ENCODE results near the gene HAUS6. TPM values are rescaled to one million over a fixed set of nuclear protein-coding genes. Genes with fewer than 3 reads are reported as not detected.

Gene HAUS6
- total and polyA plus RNA-seq, 7 donors, result 1.2 to 12.5 (median 6.9) TPM

GRCh38 chr9:19020886-19021455, 81.7 kb downstream of the HAUS6 start:
- Histone ChIP-seq H3K36me3 (no peaks in the 10 kb centered on the region), H3K4me1 (no peaks in the 10 kb centered on the region), H3K9me3 (no peaks in the 10 kb centered on the region), H3K27ac (no peak overlapping the region), H3K4me3 (no peak overlapping the region), H3K27me3 (no peaks in the 10 kb centered on the region)
- DNase-seq, result no peak
- intact Hi-C loops (cut with DNase I), result no loop called here
- TF ChIP-seq POLR2A (IDR thresholded peaks at IDR 0.05) (no peak), EP300 (IDR thresholded peaks at IDR 0.05) (no peak), CTCF (IDR thresholded peaks at IDR 0.05) (no peak), POLR2AphosphoS5 (IDR thresholded peaks at IDR 0.05) (no peak)
- 56 to 87% methylated on average over 3 of the region's 3 CpGs for WGBS, 2 donors

- Histone ChIP-seq H3K9me3 (no peaks in the 10 kb centered on the region), H3K27me3 (no peaks in the 10 kb centered on the region), H3K36me3 (no peaks in the 10 kb centered on the region), H3K4me1 (no peaks in the 10 kb centered on the region), H3K27ac (no peak overlapping the region), H3K4me3 (no peak overlapping the region)
- TF ChIP-seq EP300 (IDR thresholded peaks at IDR 0.05) (no peak), CTCF (IDR thresholded peaks at IDR 0.05) (no peak), POLR2AphosphoS5 (IDR thresholded peaks at IDR 0.05) (no peak), POLR2A (IDR thresholded peaks at IDR 0.05) (no peak)
- intact Hi-C loops (cut with DNase I), result loop anchor here (10.0 kb wide), 1 partner anchor 153 kb away; no protein-coding TSS in a partner anchor
- DNase-seq, result no peak
- WGBS, 2 donors, result 59 to 73% methylated on average over 4 of the region's 4 CpGs
These were observed 84.5 kb downstream of the HAUS6 start for GRCh38 chr9:19018201-19018600.

- H3K4me3 ChIP-seq, result no peak overlapping the region
- 79 to 81% methylated on average over 5 of the region's 5 CpGs for WGBS, 2 donors
- H3K36me3 ChIP-seq, result no peaks in the 10 kb centered on the region
- TF ChIP-seq POLR2AphosphoS5 (IDR thresholded peaks at IDR 0.05) (no peak), POLR2A (IDR thresholded peaks at IDR 0.05) (no peak), EP300 (IDR thresholded peaks at IDR 0.05) (no peak), CTCF (IDR thresholded peaks at IDR 0.05) (no peak)
- no peak overlapping the region for H3K27ac ChIP-seq
- DNase-seq, result no peak
- no peaks in the 10 kb centered on the region for H3K4me1 ChIP-seq
- no peaks in the 10 kb centered on the region for H3K27me3 ChIP-seq
- H3K9me3 ChIP-seq, result no peaks in the 10 kb centered on the region
- intact Hi-C loops (cut with DNase I), result no loop called here
These were observed 93.2 kb downstream of the HAUS6 start for GRCh38 chr9:19009391-19009965.

Small RNAs within 50 kb of the gene (small RNA-seq; reads per million reads assigned to genes)
- 0 reads per million in 3 donors for gene RF00019
- 0 reads per million in 3 donors for gene RNU6-264P
- gene SCARNA8, result 7.8 to 10.9 (median 10.2) reads per million in 3 donors

Other genes with a start within 250 kb of the HAUS6 start
- under 1 TPM in 1 of 4 donors, not detected in 3; under 0.01 TPM for gene SAXO1, start 69.7 kb downstream of the HAUS6 start, total RNA-seq
- gene SAXO1, start 69.7 kb downstream of the HAUS6 start, polyA plus RNA-seq, result under 1 TPM in 1 of 3 donors, not detected in 2; 0.01 TPM
- 10 to 100 TPM; 53.4 to 65.2 (median 59.9) TPM for gene RRAGA, start 53.5 kb downstream of the HAUS6 start, total RNA-seq
- 10 to 100 TPM; 55.9 to 79.8 (median 66.0) TPM for gene RRAGA, start 53.5 kb downstream of the HAUS6 start, polyA plus RNA-seq
- gene PLIN2, start 24.6 kb upstream of the HAUS6 start, total RNA-seq, result 100 to 1,000 TPM in 1 of 4 donors, 10 to 100 TPM in 3; 38.6 to 189 (median 54.4) TPM
- 100 to 1,000 TPM in 1 of 3 donors, 10 to 100 TPM in 2; 68.4 to 161 (median 81.7) TPM for gene PLIN2, start 24.6 kb upstream of the HAUS6 start, polyA plus RNA-seq
- 100 to 1,000 TPM in 3 of 4 donors, 10 to 100 TPM in 1; 75.6 to 109 (median 101) TPM for gene DENND4C, start 127.8 kb upstream of the HAUS6 start, total RNA-seq
- gene DENND4C, start 127.8 kb upstream of the HAUS6 start, polyA plus RNA-seq, result 10 to 100 TPM; 11.3 to 15.5 (median 14.4) TPM